Pancreas (tissue), 10 donors: ENCODE measurements around the gene CES4A. TPM values are rescaled to one million over a fixed set of nuclear protein-coding genes. Genes with fewer than 3 reads are reported as not detected.

ENCODE experiments used
- ATAC-seq, 4 donors: fragments of 200-7000 bp; cut with Tn5 transposase; one replicate each; pipeline versions ENCODE4 v1.8.0 to v1.9.1; 2020; ENCODE audit warnings: mild to moderate bottlenecking in 4 of 4, moderate library complexity in 4 of 4
- DNase-seq, 6 donors: peaks; one replicate each; pipeline ENCODE4 v3.0.0-alpha.2; 2020
- FAIRE-seq: peaks from 2 replicates; lab custom pipeline; 2012; peaks lifted over from hg19 to GRCh38; lab: Jason Lieb, UNC
- H3K27ac ChIP-seq, 4 donors: fragments of 200-600 bp; sonication (generic); 1 replicate in 3 of 4; 2 replicates in 1 of 4; pipeline versions ENCODE4 v1.5.0 to v1.8.0; 2020
- H3K27me3 ChIP-seq, 4 donors: fragments of 200-600 bp; one replicate each; pipeline ENCODE4 v1.8.0; 2021
- H3K36me3 ChIP-seq, 3 donors: fragments of 200-600 bp; sonication (generic) in 1 of 3; one replicate each; pipeline versions ENCODE4 v1.5.0 to v1.8.0; 2020 to 2021
- H3K4me1 ChIP-seq, 3 donors: fragments of 200-600 bp; one replicate each; pipeline ENCODE4 v1.8.0; 2021
- H3K4me3 ChIP-seq, 4 donors: fragments of 200-600 bp; sonication (generic) in 2 of 4; one replicate each; pipeline versions ENCODE4 v1.5.0 to v1.8.0; 2020 to 2021
- H3K9me3 ChIP-seq, 4 donors: fragments of 200-600 bp; one replicate each; pipeline ENCODE4 v1.8.0; 2021
- WGBS, 2 donors: extraction: QIAGEN DNeasy Blood & Tissue Kit; methylation state at CpG; one replicate each; pipeline ENCODE4 v1.1.7; 2013; 5-methylcytosine and 5-hydroxymethylcytosine counted together
- intact Hi-C, 3 donors: fragments of 100-400 bp; cut with DNase I; formaldehyde crosslinking; loops; one replicate each; pipeline versions ENCODE4 v1.11.1 to v1.14.2; 2022
- polyA plus RNA-seq, 2 donors: library from polyadenylated mRNA; stranded (reverse); fragments of 200-250 nt; gene quantifications; one replicate each; pipeline ENCODE4 v1.2.3, GENCODE V29; 2013
- total RNA-seq, 6 donors: library from RNA; stranded (reverse); fragmentation: NEBNext Ultra II Directional in 4 of 6; extraction: Animal tissue kit (Norgen Biotek cat#: 25700) in 4 of 6; gene quantifications; one replicate each; pipeline versions ENCODE4 v1.2.1 to v1.2.4, GENCODE V29; 2021 to 2023
- TF ChIP-seq, protein P1 (sequence below), 4 donors: fragments of 200-600 bp; sonication (generic) in 3 of 4; IDR thresholded peaks; one replicate each; pipeline versions ENCODE4 v1.5.0 to v1.8.0; 2021; ENCODE audit warnings: antibody characterized with exemption in 4 of 4
- donor health status: healthy with polysubstance abuse.
- donor health status: DM: no; HTN: no; CAD: no; lungs with moderate emphysema.
- donor health status: DM: no; HTN: no; CAD: no.
- donor health status: control.
- donor health status: control.
- donor health status: Bipolar disorder and iron deficiency.
- donor health status: DM: yes; HTN: yes; CAD: no.
- donor health status: DM: no; HTN: no; CAD: no.
- donor health status: DM: no; HTN: no; CAD: no.
- donor health status: DM: yes; HTN: yes; CAD: no.

Gene CES4A
- total and polyA plus RNA-seq, 8 donors: 3.2 to 59.5 (median 5.7) TPM

DNA sequence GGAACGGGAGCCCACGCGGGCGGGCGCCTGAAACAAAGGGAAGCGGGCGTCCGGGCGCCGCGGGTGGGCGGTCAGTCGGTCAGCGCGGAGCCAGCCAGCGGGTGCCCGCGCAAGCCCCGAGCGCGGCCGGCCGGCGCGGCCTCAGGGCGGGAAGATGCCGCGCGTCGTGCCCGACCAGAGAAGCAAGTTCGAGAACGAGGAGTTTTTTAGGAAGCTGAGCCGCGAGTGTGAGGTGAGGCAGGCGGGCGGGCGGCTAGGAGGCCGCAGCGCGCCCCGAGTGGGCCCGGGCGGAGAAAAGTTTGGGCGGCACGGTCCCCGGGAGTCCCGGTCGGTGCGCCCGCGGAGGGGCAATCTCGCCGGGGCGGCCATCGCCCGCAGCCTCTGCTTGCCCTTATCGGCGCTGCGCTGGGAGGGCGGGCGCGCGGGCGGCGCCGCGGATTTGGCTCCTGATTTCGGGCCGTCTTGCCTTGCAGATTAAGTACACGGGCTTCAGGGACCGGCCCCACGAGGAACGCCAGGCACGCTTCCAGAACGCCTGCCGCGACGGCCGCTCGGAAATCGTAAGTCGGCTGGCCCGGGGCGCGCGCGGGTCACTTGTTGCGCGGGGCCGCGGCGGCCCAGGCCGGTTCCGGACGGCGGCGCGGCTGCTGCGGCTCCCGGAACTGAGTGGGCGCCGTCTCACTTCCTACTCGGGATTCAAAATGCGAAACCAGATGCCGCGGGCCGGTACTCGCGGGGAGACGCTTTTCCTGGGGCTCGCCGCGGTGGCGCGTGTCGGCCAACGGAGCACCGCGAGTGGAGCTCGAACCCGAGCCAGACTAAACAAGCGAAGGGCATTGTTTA lies 41.1 kb downstream of the CES4A start:
- TF ChIP-seq, protein P1, sequence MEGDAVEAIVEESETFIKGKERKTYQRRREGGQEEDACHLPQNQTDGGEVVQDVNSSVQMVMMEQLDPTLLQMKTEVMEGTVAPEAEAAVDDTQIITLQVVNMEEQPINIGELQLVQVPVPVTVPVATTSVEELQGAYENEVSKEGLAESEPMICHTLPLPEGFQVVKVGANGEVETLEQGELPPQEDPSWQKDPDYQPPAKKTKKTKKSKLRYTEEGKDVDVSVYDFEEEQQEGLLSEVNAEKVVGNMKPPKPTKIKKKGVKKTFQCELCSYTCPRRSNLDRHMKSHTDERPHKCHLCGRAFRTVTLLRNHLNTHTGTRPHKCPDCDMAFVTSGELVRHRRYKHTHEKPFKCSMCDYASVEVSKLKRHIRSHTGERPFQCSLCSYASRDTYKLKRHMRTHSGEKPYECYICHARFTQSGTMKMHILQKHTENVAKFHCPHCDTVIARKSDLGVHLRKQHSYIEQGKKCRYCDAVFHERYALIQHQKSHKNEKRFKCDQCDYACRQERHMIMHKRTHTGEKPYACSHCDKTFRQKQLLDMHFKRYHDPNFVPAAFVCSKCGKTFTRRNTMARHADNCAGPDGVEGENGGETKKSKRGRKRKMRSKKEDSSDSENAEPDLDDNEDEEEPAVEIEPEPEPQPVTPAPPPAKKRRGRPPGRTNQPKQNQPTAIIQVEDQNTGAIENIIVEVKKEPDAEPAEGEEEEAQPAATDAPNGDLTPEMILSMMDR (IDR thresholded peaks at IDR 0.05): no peak
- FAIRE-seq (no peak), ATAC-seq (peak; percentile 62 to 79 (median 72)), DNase-seq (peak; percentile 52 to 86 (median 66))
- no peaks in the 10 kb centered on the region for H3K36me3 ChIP-seq
- H3K27ac ChIP-seq: peak overlapping the region; percentile 91 to 96 (median 95)
- no peaks in the 10 kb centered on the region for H3K9me3 ChIP-seq
- peaks cover 0 to 17% (median under 1%) of the 10 kb centered on the region in 3 donors for H3K4me1 ChIP-seq
- intact Hi-C loops: no loop called here
- no peaks in the 10 kb centered on the region for H3K27me3 ChIP-seq
- 0% methylated on average over 81 to 123 of the region's 123 CpGs for WGBS, 2 donors
- H3K4me3 ChIP-seq: peak overlapping the region; percentile 78 to 97 (median 89)

DNA sequence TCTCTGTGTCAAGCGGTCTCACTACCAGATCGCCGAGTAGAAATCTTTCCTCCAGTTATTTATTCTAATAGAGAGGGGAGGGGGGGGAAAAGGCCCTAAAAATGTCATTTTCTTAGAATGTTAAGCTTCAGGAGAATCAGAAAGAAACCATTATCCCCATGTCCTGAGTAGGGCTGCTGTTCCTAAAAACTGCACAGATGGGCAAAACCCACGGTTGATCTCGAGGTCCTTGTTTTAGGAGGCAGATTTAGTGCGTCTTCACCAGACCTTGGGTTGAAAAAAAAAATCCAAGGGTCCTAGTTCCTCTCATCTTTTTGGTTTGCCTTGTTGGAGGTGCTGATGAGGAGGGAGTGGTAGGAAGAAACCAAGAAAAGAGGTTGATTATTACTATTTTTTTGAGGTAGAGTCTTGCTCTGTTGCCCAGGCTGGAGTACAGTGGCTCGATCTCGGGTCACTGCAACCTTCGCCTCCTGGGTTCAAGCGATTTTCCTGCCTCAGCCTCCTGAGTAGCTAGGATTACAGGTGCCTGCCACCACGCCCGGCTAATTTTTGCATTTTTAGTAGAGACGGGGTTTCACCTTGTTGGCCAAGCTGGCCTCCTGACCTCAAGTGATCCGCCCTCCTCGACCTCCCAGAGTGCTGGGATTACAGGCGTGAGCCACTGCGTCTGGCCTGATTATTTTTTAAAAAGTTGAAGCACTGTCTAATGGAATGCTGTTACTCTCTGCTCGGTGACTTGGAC lies 42.0 kb downstream of the CES4A start:
- peaks cover 0 to 18% (median 4%) of the 10 kb centered on the region in 3 donors for H3K4me1 ChIP-seq
- intact Hi-C loops: no loop called here
- 47 to 50% methylated on average over 18 of the region's 18 CpGs for WGBS, 2 donors
- DNase-seq (peak in 1 of 6 donors; percentile 11), ATAC-seq (no peak), FAIRE-seq (no peak)
- TF ChIP-seq, protein P1 (IDR thresholded peaks at IDR 0.05): no peak
- peak overlapping the region; percentile 78 to 97 (median 89) for H3K4me3 ChIP-seq
- no peaks in the 10 kb centered on the region for H3K36me3 ChIP-seq
- H3K27me3 ChIP-seq: no peaks in the 10 kb centered on the region
- H3K27ac ChIP-seq: peak overlapping the region in 3 of 4 donors; percentile 95 to 96 (median 95)
- no peaks in the 10 kb centered on the region for H3K9me3 ChIP-seq

DNA sequence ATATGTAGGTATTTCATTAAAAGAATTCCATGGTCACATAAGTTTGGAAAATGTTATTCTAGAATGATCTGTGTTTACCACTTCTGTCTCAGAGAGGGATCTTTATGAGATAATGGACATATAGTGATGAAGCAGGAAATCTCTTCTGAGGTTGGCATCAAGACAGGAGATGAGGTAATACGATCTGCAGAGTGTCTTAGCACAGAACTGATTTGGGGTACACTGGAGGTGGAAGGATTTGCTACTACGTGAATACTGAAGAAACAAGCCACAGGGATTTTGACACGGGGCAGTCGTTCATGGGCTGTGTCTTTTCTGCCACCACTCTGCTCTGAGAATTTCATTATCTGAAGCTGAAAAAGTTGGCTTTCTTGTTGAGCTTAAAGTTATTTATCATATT lies 46.1 kb downstream of the CES4A start:
- no peaks in the 10 kb centered on the region for H3K27me3 ChIP-seq
- WGBS, 2 donors: 54 to 58% methylated on average over 4 of the region's 4 CpGs
- no peak overlapping the region for H3K4me3 ChIP-seq
- no peak overlapping the region for H3K27ac ChIP-seq
- DNase-seq (no peak), ATAC-seq (no peak), FAIRE-seq (no peak)
- H3K36me3 ChIP-seq: no peaks in the 10 kb centered on the region
- TF ChIP-seq, protein P1 (IDR thresholded peaks at IDR 0.05): no peak
- no peaks in the 10 kb centered on the region for H3K9me3 ChIP-seq
- intact Hi-C loops: no loop called here
- peaks cover 0 to 29% (median 7%) of the 10 kb centered on the region in 3 donors for H3K4me1 ChIP-seq

DNA sequence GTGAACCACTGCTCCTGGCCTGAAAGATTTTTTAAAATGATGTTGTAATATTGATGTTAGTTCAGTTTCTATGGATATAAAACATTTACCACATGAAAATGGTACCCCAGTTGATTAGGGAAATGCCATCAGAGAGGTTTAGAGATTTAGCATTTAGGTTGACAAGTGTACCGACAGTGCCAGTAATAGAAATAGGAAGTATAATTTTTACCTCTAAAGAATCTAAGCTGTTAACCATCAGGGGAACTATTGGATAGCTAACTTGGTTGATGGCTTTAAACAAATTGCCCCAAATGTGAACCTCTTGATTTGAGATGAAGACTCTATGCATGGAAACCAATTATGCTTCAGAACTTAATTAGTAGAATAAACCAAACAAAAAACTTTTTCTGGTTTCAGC lies 47.0 kb downstream of the CES4A start:
- intact Hi-C loops: no loop called here
- no peaks in the 10 kb centered on the region for H3K27me3 ChIP-seq
- H3K9me3 ChIP-seq: no peaks in the 10 kb centered on the region
- TF ChIP-seq, protein P1 (IDR thresholded peaks at IDR 0.05): no peak
- WGBS, 2 donors: 82 to 86% methylated on average over 1 of the region's 1 CpG
- H3K4me3 ChIP-seq: no peak overlapping the region
- DNase-seq (no peak), FAIRE-seq (no peak), ATAC-seq (no peak)
- no peak overlapping the region for H3K27ac ChIP-seq
- H3K4me1 ChIP-seq: peaks cover 0 to 26% (median 7%) of the 10 kb centered on the region in 3 donors
- peaks cover 0 to 5% (median 0%) of the 10 kb centered on the region in 3 donors for H3K36me3 ChIP-seq
